Fibroblast of pulmonary artery (primary cell): ENCODE results near the gene ARID3C.

ENCODE experiments used
- DNase-seq: peaks from one replicate; pipeline ENCODE4 v3.0.0-alpha.2; 2010; ENCODE audit warnings: low read depth
- H3K4me3 ChIP-seq: replicated peaks from 2 replicates; pipeline ENCODE4 v1.5.1; 2011; ENCODE audit warnings: low read depth, mild to moderate bottlenecking, control low read depth, low read length, moderate library complexity
- TF ChIP-seq, protein P1 (sequence below): IDR thresholded peaks from 2 replicates; pipeline ENCODE4 v1.5.1; 2011; ENCODE audit warnings: mild to moderate bottlenecking, control low read depth, low read length, inconsistent platforms; ENCODE audit errors: missing control alignments

Gene ARID3C

DNA sequence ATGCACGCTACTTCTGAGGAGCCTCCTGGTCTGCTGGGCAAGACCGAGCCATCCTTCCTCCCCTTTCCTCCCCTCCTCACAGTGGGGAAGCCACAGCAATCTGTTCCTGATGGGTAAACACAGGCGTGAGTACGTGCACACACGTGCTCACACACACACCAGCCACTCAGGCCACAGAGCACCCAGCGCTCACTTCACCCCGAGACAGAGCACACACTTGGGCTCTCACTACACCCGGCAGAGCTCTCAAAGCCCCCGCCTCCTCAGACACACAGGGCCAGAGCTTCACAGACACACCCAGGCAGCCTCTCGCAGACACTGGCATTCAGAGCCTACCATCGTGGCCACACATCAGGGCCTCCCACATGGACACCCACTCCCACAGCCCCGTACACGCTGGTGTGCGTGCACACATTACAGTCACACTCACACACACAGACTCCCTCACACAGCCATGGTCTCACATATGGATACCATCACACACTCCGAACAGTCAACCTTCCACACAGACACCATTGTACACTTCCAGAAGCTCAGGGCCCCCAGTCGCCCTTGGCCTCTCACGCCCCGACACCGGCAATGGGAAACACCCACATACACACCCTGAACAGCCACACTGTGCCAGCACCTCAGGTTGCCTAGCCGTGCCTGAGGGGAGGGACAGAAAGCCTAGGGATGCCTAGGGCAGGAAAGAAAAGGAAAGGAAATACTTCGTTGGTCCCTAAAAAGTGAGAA, 52.8 kb downstream of the ARID3C start:
- TF ChIP-seq, protein P1, sequence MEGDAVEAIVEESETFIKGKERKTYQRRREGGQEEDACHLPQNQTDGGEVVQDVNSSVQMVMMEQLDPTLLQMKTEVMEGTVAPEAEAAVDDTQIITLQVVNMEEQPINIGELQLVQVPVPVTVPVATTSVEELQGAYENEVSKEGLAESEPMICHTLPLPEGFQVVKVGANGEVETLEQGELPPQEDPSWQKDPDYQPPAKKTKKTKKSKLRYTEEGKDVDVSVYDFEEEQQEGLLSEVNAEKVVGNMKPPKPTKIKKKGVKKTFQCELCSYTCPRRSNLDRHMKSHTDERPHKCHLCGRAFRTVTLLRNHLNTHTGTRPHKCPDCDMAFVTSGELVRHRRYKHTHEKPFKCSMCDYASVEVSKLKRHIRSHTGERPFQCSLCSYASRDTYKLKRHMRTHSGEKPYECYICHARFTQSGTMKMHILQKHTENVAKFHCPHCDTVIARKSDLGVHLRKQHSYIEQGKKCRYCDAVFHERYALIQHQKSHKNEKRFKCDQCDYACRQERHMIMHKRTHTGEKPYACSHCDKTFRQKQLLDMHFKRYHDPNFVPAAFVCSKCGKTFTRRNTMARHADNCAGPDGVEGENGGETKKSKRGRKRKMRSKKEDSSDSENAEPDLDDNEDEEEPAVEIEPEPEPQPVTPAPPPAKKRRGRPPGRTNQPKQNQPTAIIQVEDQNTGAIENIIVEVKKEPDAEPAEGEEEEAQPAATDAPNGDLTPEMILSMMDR, result no peak
- DNase-seq, result no peak
- no peak overlapping the region for H3K4me3 ChIP-seq

DNA sequence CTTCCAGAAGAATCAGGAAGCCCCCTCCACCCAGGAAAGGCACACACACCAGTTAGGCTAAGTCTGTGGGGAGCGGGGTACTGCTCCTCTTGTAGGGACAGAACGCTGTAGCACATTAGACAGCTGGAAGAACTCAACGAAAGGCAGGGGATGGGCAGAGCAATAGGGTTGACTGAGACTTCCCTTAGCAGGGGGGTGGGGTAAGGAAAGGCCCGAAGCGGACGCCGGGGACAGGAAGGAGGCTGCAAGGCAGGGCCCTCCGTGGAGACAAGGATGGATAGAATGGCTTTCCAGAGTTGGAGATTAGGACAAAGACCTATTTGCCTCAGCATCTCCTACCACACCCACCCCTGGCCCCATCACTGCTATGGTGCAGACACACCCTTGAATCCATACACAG, 53.6 kb downstream of the ARID3C start:
- no peak overlapping the region for H3K4me3 ChIP-seq
- TF ChIP-seq, protein P1, result no peak
- DNase-seq, result no peak

DNA sequence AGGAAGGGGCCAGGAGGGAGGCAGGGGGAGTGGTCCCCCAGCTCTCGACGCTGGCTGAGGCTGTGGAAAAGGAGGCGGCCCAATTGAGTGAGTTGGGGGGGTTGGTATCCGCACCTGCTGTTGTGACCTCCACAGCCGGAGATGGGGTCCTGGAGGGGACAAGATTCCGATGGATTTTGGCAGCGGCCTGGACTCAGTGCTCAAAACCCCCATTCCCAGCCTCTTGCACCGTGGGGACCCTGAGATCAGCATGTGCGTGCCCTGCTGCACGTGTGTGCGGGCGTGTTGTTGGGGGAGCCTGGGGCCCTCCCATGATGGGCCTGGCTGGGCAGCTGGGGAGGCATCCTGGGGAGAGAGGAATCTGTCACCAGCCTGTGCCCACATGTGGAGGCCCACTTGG, 54.3 kb downstream of the ARID3C start:
- DNase-seq, result no peak
- H3K4me3 ChIP-seq, result no peak overlapping the region
- TF ChIP-seq, protein P1, result no peak

DNA sequence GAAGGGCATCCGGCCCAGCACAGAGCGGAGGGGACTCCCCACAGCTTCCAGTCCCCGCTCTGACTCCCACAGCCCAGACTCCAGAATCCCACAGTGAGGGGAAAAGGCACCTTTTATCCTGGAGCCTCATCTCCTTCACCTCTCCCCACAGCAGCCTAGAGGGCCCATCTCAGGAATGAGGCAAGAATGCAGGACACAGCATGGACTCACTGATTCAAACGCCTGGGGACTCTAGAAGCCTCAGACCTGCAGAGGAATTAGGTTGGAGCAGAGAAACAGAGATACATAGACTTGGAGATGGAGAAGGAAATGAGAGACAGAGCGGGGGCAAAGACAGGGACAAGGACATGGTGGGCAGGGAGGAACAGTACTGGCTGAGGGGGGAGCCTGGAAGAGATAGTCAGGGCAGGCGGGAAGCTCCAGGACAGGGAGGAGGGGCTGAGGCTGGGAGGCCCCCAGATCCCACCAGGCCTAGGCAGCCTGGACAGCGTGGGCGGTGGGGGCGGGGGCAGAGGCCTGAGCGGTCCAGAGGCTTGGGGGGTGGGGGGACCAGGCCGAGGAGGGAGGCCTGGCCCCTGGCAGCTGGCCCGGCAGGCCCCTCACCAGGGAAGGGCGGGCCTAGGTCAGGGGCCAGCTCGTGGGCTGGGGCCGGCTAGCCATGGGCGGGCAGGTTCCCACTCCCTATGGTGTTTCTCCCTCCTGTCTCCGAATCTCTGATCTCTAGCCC, 55.1 kb downstream of the ARID3C start:
- no peak overlapping the region for H3K4me3 ChIP-seq
- TF ChIP-seq, protein P1, result no peak
- DNase-seq, result no peak

- TF ChIP-seq, protein P1, result no peak
- no peak for DNase-seq
- no peak overlapping the region for H3K4me3 ChIP-seq
These were observed 56.2 kb downstream of the ARID3C start for GRCh38 chr9:34572628-34573027.

GRCh38 chr9:34572092-34572491, 56.8 kb downstream of the ARID3C start:
- TF ChIP-seq, protein P1, result no peak
- no peak overlapping the region for H3K4me3 ChIP-seq
- no peak for DNase-seq
